ENCODE measurements around the gene ARHGEF25.
A peak's percentile ranks its signal among the peaks of the same experiment; 100 is the strongest.
"Not testable (repeated sequence)": the region's sequence is repeated elsewhere in the genome, so short reads cannot be mapped to it uniquely, and the experiment has no call there.

ARHGEF25 gene

GRCh38 chr12:57611108-57611826, at the start of gene ARHGEF25:
TSS of gene ARHGEF25 (plus strand) at chr12:57611435. CDS start at chr12:57611895, 460 bp downstream.
- peak; percentile 89 for DNase-seq

- DNase-seq, result no peak
These were observed 47.9 kb upstream of the ARHGEF25 start for GRCh38 chr12:57563358-57563757.

- no peak for DNase-seq
These were observed 47.0 kb upstream of the ARHGEF25 start for GRCh38 chr12:57564178-57564740.

- no peak for DNase-seq
These were observed 42.4 kb upstream of the ARHGEF25 start for GRCh38 chr12:57568838-57569237.

- no peak for DNase-seq
These were observed 41.4 kb upstream of the ARHGEF25 start for GRCh38 chr12:57569858-57570257.

GRCh38 chr12:57570438-57570837, 40.8 kb upstream of the ARHGEF25 start:
- not testable (repeated sequence) for DNase-seq

- no peak for DNase-seq
These were observed 39.1 kb upstream of the ARHGEF25 start for GRCh38 chr12:57571926-57572762.

GRCh38 chr12:57574795-57575194, 36.4 kb upstream of the ARHGEF25 start:
- no peak for DNase-seq

- DNase-seq, result peak; percentile 14
These were observed 35.2 kb upstream of the ARHGEF25 start for GRCh38 chr12:57575771-57576612.

- DNase-seq, result no peak
These were observed 34.5 kb upstream of the ARHGEF25 start for GRCh38 chr12:57576613-57577160.

GRCh38 chr12:57577981-57578758, 33.1 kb upstream of the ARHGEF25 start:
- DNase-seq, result no peak

- DNase-seq, result no peak
These were observed 32.2 kb upstream of the ARHGEF25 start for GRCh38 chr12:57579011-57579410.

GRCh38 chr12:57579677-57580465, 31.4 kb upstream of the ARHGEF25 start:
- no peak for DNase-seq

- DNase-seq, result peak; percentile 36
These were observed 30.8 kb upstream of the ARHGEF25 start for GRCh38 chr12:57580466-57580795.

GRCh38 chr12:57581802-57582201, 29.4 kb upstream of the ARHGEF25 start:
- no peak for DNase-seq

GRCh38 chr12:57582440-57582839, 28.8 kb upstream of the ARHGEF25 start:
- no peak for DNase-seq

- peak; percentile 91 for DNase-seq
These were observed 28.0 kb upstream of the ARHGEF25 start for GRCh38 chr12:57583008-57583831.

- DNase-seq, result no peak
These were observed 27.2 kb upstream of the ARHGEF25 start for GRCh38 chr12:57584050-57584449.

- DNase-seq, result no peak
These were observed 26.5 kb upstream of the ARHGEF25 start for GRCh38 chr12:57584690-57585089.

- no peak for DNase-seq
These were observed 26.1 kb upstream of the ARHGEF25 start for GRCh38 chr12:57585156-57585555.
